Right ventricle myocardium superior (tissue), 1 donor: ENCODE results near the gene ASB13. TPM values are rescaled to one million over a fixed set of nuclear protein-coding genes. Genes with fewer than 3 reads are reported as not detected.

ENCODE experiments used
- total RNA-seq: library from RNA; stranded (reverse); fragmentation: NEBNext Ultra II Directional; extraction: Animal tissue kit (Norgen Biotek cat#: 25700); gene quantifications from one replicate; pipeline ENCODE4 v1.2.1, GENCODE V29; 2021
- donor health status: DM: no; HTN: yes; CAD: no; lungs with severe emphysema.

The ASB13 gene
- total RNA-seq, 1 donor from 2014 or later = 15.2 TPM

Other genes with a start within 250 kb of the ASB13 start
- gene CALML5, start 167.0 kb downstream of the ASB13 start, total RNA-seq = not detected
- gene CALML3, start 141.6 kb downstream of the ASB13 start, total RNA-seq = not detected
- 35.8 TPM for gene TASOR2, start 18.2 kb upstream of the ASB13 start, total RNA-seq
- 101 TPM for gene GDI2, start 146.8 kb upstream of the ASB13 start, total RNA-seq
- 2.4 TPM for gene ANKRD16, start 223.3 kb upstream of the ASB13 start, total RNA-seq
- 83.0 TPM for gene FBH1, start 223.6 kb upstream of the ASB13 start, total RNA-seq